Hematopoietic multipotent progenitor cell treated with erythropoietin and hydrocortisone succinate and interleukin-3 and kit ligand, for 4 days (in vitro differentiated cells): ENCODE measurements around the gene GRIP1.
A peak's percentile ranks its signal among the peaks of the same experiment; 100 is the strongest.

Source experiments
- DNase-seq: peaks from one replicate; pipeline ENCODE4 v3.0.0-alpha.2; 2015

Gene GRIP1

GRCh38 chr12:66693901-66694513, 15.1 kb upstream of the GRIP1 start:
- peak; percentile 86 for DNase-seq

GRCh38 chr12:66692986-66693385, 14.1 kb upstream of the GRIP1 start:
- no peak for DNase-seq

GRCh38 chr12:66692170-66692569, 13.3 kb upstream of the GRIP1 start:
- DNase-seq = peak; percentile 26

- peak; percentile 64 for DNase-seq
These were observed 10.1 kb upstream of the GRIP1 start for GRCh38 chr12:66688846-66689439.

- DNase-seq = no peak
These were observed 5.3 kb upstream of the GRIP1 start for GRCh38 chr12:66684222-66684621.

GRCh38 chr12:66683822-66684221, 4.9 kb upstream of the GRIP1 start:
- no peak for DNase-seq

GRCh38 chr12:66683073-66683472, 4.2 kb upstream of the GRIP1 start:
- DNase-seq = no peak

- no peak for DNase-seq
These were observed 697 bp upstream of the GRIP1 start for GRCh38 chr12:66679461-66680084.

GRCh38 chr12:66676241-66676640, 2.6 kb downstream of the GRIP1 start:
- DNase-seq = no peak

GRCh38 chr12:66674495-66675122, 4.3 kb downstream of the GRIP1 start:
- DNase-seq = no peak

- no peak for DNase-seq
These were observed 9.3 kb downstream of the GRIP1 start for GRCh38 chr12:66669541-66669940.

- DNase-seq = no peak
These were observed 10.6 kb downstream of the GRIP1 start for GRCh38 chr12:66668311-66668710.

GRCh38 chr12:66667906-66668305, 11.0 kb downstream of the GRIP1 start:
- DNase-seq = no peak

- no peak for DNase-seq
These were observed 12.4 kb downstream of the GRIP1 start for GRCh38 chr12:66666481-66666880.

- no peak for DNase-seq
These were observed 13.4 kb downstream of the GRIP1 start for GRCh38 chr12:66665435-66665985.

- DNase-seq = no peak
These were observed 14.8 kb downstream of the GRIP1 start for GRCh38 chr12:66664076-66664475.

GRCh38 chr12:66663611-66664010, 15.3 kb downstream of the GRIP1 start:
- no peak for DNase-seq

GRCh38 chr12:66662729-66663128, 16.1 kb downstream of the GRIP1 start:
- no peak for DNase-seq

- DNase-seq = peak; percentile 8
These were observed 16.7 kb downstream of the GRIP1 start for GRCh38 chr12:66662179-66662578.

- no peak for DNase-seq
These were observed 17.5 kb downstream of the GRIP1 start for GRCh38 chr12:66661357-66661756.

- DNase-seq = no peak
These were observed 25.1 kb downstream of the GRIP1 start for GRCh38 chr12:66653796-66654195.

GRCh38 chr12:66648033-66648735, 30.7 kb downstream of the GRIP1 start:
- no peak for DNase-seq

- no peak for DNase-seq
These were observed 31.7 kb downstream of the GRIP1 start for GRCh38 chr12:66647034-66647691.
